ENCODE data around the gene POLRMT. TPM values are rescaled to one million over a fixed set of nuclear protein-coding genes. Genes with fewer than 3 reads are reported as not detected.

The POLRMT gene
- polyA plus RNA-seq, 1 experiment, result 38.6 TPM

DNA sequence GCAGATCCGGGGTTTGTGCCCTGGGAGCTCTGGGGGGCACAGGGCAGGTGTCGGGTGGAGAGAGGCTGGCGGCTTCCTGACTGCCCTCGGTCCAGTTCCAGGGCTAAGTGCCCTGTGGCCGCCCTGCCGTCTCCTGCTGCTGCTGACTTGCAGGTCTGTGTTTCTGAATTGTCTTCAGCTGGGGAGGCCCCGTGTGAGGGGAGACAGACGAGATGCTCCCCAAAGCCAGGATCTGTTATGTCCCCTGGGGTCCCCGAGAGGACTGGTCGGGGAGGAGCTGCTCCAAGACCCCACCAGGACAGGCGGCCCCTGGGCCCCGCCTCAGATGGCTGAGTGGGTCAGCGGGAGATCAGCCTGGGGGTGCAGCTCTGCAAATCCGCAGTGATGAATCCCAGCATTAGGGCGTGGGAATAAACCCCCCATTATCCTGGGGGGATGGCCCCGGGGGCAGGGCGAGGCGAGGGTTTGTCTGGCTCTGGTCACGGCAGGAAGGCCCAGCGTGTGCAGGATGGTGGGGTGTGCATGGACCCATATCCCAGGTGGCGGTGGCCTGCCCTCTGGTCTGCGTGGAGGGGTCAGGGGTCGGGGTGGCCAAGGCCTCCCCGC, 39.0 kb downstream of the POLRMT start:
- no peaks in the 10 kb centered on the region; the same call in none of the 2 replicates for H3K27me3 ChIP-seq (ENCODE audit: control insufficient read depth, insufficient read depth, low read length)
- no peaks in the 10 kb centered on the region for H3K36me3 ChIP-seq (ENCODE audit: control insufficient read depth, insufficient read depth, low read length)
- no peak overlapping the region for H3K4me3 ChIP-seq (ENCODE audit: low read depth, low read length)
- TF ChIP-seq, protein P1, sequence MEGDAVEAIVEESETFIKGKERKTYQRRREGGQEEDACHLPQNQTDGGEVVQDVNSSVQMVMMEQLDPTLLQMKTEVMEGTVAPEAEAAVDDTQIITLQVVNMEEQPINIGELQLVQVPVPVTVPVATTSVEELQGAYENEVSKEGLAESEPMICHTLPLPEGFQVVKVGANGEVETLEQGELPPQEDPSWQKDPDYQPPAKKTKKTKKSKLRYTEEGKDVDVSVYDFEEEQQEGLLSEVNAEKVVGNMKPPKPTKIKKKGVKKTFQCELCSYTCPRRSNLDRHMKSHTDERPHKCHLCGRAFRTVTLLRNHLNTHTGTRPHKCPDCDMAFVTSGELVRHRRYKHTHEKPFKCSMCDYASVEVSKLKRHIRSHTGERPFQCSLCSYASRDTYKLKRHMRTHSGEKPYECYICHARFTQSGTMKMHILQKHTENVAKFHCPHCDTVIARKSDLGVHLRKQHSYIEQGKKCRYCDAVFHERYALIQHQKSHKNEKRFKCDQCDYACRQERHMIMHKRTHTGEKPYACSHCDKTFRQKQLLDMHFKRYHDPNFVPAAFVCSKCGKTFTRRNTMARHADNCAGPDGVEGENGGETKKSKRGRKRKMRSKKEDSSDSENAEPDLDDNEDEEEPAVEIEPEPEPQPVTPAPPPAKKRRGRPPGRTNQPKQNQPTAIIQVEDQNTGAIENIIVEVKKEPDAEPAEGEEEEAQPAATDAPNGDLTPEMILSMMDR (IDR thresholded peaks at IDR 0.05; ENCODE audit: insufficient read depth, low read depth, low read length), result no peak
- no peak for DNase-seq (ENCODE audit: low read depth)
- ChIA-PET CTCF (no interaction called here), POLR2A (no interaction called here)

DNA sequence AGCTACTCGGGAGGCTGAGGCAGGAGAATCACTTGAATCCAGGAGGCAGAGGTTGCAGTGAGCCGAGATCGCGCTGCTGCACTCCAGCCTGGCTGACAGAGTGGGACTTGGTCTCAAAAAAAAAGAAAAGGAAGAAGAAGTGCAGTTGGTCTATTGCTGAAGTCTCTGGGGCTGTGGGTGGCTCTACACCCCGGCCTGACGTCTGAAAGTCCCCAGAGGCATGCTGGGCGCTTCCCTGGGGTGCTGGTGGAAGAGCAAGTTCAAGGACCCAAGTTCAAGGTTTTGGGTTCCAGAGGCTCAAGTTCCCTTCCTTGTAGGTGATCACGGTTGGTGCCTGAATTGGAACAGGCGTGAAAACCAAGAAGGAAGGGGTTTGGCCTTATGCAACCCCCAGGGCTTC, 39.8 kb downstream of the POLRMT start:
- Histone ChIP-seq H3K4me3 (ENCODE audit: low read depth, low read length) (no peak overlapping the region), H3K27me3 (ENCODE audit: control insufficient read depth, insufficient read depth, low read length) (no peaks in the 10 kb centered on the region; the same call in none of the 2 replicates), H3K36me3 (ENCODE audit: control insufficient read depth, insufficient read depth, low read length) (no peaks in the 10 kb centered on the region)
- TF ChIP-seq, protein P1 (IDR thresholded peaks at IDR 0.05; ENCODE audit: insufficient read depth, low read depth, low read length), result no peak
- POLR2A ChIA-PET, result no interaction called here
- no peak for DNase-seq (ENCODE audit: low read depth)
- CTCF ChIA-PET, result no interaction called here

DNA sequence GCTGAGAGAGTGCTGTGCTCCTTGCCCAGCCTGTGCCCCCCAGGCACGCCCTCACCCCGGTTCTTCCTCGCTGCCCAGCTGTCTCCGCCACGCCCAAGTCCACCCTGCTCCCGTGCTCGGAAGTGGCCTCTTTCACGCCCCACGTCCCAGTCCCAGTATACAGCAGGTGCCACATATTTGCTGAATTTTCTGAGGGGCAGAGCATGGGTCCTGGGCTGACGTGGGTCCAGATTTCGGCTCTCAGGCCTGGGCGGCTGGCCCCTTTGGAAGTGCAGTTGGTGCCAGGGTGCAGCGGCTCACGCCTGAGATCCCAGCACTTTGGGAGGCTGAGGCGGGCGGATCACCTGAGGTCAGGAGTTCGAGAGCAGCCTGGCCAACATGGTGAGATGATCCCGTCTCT, 40.3 kb downstream of the POLRMT start:
- no peak overlapping the region for H3K4me3 ChIP-seq (ENCODE audit: low read depth, low read length)
- H3K36me3 ChIP-seq (ENCODE audit: control insufficient read depth, insufficient read depth, low read length), result no peaks in the 10 kb centered on the region
- TF ChIP-seq, protein P1 (IDR thresholded peaks at IDR 0.05; ENCODE audit: insufficient read depth, low read depth, low read length), result no peak
- ChIA-PET POLR2A (no interaction called here), CTCF (no interaction called here)
- H3K27me3 ChIP-seq (ENCODE audit: control insufficient read depth, insufficient read depth, low read length), result no peaks in the 10 kb centered on the region; the same call in none of the 2 replicates
- no peak for DNase-seq (ENCODE audit: low read depth)

DNA sequence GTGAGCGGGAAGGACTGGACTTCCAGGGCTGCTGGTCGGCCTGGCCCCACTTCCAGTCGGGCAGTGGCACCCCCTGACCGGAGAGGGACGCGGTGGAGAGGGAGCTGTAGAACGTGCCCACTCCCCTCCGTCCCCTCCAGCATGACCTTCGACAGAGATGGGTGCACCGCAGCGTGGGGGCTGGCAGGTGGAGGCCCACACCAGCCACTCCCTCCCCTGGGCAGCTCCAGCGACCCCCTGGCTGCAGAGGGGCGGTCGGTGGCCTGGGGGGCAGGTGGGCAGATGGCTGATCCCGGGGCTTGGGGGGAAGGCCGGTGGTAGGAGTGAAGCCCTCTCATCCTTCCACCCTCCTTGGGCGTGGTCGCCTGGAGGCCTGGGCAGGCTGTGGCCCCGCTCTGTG, 41.2 kb downstream of the POLRMT start:
- CTCF ChIA-PET, result interaction anchor here (0.7 to 1.0 kb wide), 2 partner anchors 32 to 142 kb away, joined by 3 read pairs; no protein-coding TSS in a partner anchor
- Histone ChIP-seq H3K27me3 (ENCODE audit: control insufficient read depth, insufficient read depth, low read length) (no peaks in the 10 kb centered on the region; the same call in none of the 2 replicates), H3K36me3 (ENCODE audit: control insufficient read depth, insufficient read depth, low read length) (no peaks in the 10 kb centered on the region), H3K4me3 (ENCODE audit: low read depth, low read length) (no peak overlapping the region)
- DNase-seq (ENCODE audit: low read depth), result no peak
- TF ChIP-seq, protein P1 (IDR thresholded peaks at IDR 0.05; ENCODE audit: insufficient read depth, low read depth, low read length), result no peak
- POLR2A ChIA-PET, result no interaction called here

DNA sequence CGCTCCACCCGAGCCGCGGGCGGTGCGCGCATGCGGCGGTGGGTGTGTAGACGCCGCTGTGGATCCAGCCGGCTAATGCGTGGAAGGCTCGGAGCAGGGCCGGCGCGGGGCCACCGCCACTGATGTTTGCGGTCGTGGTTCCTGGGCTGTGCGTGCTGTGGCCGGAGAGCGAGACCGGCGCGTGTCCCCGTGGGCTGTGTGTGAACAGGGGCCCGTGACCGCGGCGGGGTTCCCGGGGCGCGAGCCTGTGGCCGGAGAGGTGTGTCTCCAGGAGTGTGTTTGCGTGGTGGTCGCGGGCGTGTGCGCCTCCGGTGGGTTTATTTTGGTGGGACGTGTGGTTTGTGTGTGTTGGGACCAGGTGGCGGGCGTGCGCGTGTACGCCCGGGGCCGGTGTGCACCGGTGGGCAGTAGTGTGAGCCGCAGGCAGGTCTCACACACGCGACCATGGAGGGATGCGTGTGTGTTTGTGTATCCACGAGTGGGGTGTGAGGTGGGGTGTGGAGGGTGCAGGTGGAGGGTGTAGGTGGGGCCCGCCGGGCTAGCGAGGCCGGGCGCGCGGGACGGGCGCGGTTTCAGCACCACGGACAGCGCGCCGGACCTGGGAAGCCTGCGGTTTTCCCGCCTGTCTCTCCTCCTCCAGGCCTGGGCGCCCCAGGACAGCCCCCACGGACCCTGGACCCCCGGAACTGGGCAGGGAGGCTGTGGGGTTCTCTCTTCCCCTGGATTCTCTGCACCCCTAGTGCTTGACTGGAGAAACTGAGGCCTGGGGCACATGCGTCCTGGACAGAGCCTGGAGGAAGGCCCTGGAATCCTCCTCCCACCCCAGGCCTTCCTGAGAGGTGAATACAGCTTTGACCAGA, 42.0 kb downstream of the POLRMT start:
- no peaks in the 10 kb centered on the region for H3K36me3 ChIP-seq (ENCODE audit: control insufficient read depth, insufficient read depth, low read length)
- H3K27me3 ChIP-seq (ENCODE audit: control insufficient read depth, insufficient read depth, low read length), result no peaks in the 10 kb centered on the region; the same call in 1 of the 2 replicates
- H3K4me3 ChIP-seq (ENCODE audit: low read depth, low read length), result no peak overlapping the region
- TF ChIP-seq, protein P1 (IDR thresholded peaks at IDR 0.05; ENCODE audit: insufficient read depth, low read depth, low read length), result no peak
- ChIA-PET CTCF (interaction anchor here (0.7 to 1.0 kb wide), 2 partner anchors 33 to 143 kb away, joined by 3 read pairs; no protein-coding TSS in a partner anchor), POLR2A (no interaction called here)
- no peak for DNase-seq (ENCODE audit: low read depth)

Measured in BJ (cell line).